HG03457 (cell line): Measurements from ENCODE around the gene DNAJC28.
A peak's percentile ranks its signal among the peaks of the same experiment; 100 is the strongest.
"Not testable (repeated sequence)": the region's sequence is repeated elsewhere in the genome, so short reads cannot be mapped to it uniquely, and the experiment has no call there.

ENCODE experiments used
- ATAC-seq: cut with Tn5 transposase; IDR thresholded peaks from one replicate; pipeline ENCODE4 v1.9.1; 2021; ENCODE audit warnings: moderate number of reproducible peaks; ENCODE audit not compliant: unreplicated experiment

DNAJC28 gene

DNA sequence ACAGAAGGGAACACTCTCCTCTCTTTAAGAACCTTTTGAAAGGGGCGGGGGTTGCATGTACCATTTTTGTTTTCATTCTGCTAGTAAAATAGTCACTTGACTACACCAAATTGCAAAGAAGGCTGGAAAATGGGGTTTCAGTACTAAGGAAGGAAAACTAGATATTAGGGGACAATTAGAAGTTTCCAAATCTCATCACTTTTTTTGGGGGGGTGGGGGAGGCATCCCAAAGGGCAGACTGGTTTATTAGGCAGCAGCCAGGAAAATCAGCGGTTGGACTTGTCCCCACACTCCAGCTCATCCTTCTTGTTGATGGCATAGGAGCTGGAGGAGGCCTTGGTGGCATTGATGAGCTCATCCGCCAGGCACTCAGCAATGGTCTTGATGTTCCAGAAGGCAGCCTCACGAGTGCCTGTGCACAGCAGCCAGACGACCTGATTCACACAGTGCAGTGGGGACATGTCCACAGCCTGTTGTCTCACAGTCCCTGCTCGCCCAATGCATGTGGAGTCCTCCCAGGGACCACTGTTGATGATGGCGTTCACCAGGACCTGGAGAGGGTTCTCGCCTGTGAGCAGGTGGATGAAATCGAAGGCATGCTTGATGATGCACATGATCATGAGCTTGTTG, 10.1 kb downstream of the DNAJC28 start:
- no peak for ATAC-seq

DNA sequence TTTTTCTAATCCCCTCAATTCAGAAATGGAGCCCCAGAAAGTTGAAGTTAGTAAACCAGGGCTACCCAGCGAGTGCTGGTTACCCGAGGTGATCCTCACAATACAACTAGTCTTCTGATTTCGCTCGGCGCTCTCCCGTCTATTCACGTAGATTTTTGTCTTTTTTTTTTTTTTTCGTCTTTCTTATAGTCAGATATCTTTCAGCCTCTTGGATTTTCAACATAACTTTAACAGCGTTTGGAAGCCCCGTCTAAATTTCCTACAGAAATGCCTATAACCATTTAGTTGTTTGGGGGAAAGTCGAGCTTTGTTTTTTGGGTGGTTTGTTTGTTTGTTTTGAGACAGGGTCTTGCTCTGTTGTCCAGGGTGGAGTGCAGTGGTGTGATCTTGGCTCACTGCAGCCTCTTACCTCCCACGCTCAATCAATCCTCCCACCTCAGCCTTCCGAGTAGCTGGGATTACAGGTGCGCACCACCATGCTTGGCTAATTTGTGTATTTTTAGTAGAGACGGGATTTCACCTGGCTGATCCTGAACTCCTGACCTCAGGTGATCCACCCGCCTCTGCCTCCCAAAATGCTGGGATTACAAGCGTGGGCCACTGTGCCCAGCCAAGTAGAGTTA, 10.9 kb downstream of the DNAJC28 start:
- ATAC-seq = no peak

- peak; percentile 85 for ATAC-seq
Measured at GRCh38 chr21:33479679-33480480, 11.6 kb downstream of the DNAJC28 start, which contains the start of gene TMEM50B. Gene TMEM50B (minus strand): TSS chr21:33479974. CDS start chr21:33468885, 11,089 bp downstream.

DNA sequence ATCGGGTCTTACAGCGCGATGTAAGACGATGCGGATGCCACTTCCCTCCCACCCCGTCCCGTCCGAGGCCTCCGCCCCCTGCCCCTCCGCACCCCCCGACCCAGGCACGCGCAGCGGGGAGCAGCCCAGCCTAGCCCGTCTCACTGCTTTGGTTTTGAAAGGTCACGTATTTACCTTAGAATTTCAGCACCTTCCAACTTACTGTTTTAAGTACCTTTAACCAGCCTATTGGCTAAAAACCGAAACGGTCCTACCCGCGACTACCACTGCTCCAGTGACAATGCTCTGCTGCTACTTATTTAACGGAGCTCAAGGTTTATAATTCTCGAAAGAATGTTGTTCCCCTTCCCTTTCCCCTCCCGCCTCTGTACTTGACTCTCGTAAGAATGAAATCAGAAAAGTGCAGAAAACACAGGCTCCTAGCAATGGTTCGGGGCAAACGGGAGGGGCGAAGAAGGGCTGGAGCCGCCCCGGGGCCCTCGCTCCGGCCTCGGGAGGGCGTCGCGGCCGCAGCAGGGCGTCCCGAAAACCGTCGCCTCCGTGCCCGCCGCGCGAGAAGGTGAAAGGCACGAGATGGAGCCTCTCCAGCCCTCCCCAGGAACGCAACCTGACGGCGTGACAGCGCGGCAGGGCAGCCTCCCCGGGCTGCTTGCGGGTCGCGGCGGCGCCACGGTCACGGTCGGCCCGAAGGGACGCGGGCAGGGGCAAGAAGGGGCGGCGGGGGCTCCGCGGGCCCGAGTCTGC, 12.4 kb downstream of the DNAJC28 start:
- ATAC-seq = peak; percentile 15

- ATAC-seq = no peak
Measured at GRCh38 chr21:33478182-33478581, 13.3 kb downstream of the DNAJC28 start.

DNA sequence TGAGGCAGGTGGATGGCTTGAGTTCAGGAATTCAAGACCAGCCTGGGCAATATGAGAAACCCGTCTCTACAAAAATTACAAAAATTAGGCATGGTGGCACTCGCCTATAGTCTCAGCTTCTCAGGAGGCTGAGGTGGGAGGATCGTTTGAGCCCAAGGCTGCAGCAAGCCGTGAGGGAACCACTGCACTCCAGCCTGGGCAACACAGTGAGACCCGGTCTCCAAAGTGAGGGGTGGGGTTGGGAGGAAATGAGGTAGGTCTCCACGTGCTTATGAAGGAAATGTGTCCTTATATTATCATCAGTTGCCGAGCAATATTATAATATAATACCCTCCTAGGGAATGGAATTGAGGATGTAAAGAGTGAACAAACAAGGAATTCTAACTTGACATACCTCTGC, 14.4 kb downstream of the DNAJC28 start:
- ATAC-seq = no peak

GRCh38 chr21:33473344-33473743, 18.2 kb downstream of the DNAJC28 start:
- ATAC-seq = no peak

DNA sequence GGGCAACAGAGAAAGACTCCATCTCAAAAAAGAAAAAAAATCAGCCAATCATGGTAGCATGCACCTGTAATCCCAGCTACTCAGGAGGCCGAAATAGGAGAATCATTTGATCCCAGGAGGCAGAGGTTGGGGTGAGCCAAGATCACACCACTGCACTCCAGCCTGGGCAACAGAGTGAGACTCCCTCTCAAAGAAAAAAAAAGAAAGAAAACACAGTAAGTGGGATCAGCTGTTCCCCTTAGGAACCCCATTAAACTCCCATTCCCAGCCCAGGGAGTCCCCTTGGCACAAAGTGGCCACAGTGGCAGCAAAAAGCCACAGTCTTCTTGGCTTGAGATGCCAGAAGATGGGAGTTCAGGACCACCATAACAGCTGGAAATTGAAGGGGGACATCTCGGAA, 20.8 kb downstream of the DNAJC28 start:
- ATAC-seq = no peak

DNA sequence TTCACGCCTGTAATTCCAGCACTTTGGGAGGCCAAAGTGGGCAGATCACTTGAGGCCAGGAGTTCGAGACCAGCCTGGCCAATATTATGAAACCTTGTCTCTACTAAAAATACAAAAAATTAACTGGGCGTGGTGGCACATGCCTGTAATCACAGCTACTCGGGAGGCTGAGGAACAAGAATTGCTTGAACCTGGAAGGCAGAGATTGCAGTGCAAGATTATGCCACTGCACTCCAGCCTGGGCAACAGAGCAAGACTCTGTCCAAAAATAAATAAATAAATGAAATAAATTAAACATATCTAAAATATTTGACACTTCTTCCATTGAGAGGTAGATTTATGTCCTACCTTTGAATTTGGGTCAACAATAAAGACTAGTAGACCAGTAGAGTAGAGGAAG, 22.3 kb downstream of the DNAJC28 start:
- not testable (repeated sequence) for ATAC-seq

- no peak for ATAC-seq
Measured at GRCh38 chr21:33461538-33462250, 29.8 kb downstream of the DNAJC28 start.

- ATAC-seq = no peak
Measured at GRCh38 chr21:33458861-33459260, 32.7 kb downstream of the DNAJC28 start.

GRCh38 chr21:33455686-33456446, 35.6 kb downstream of the DNAJC28 start:
- ATAC-seq = no peak

GRCh38 chr21:33452362-33452761, 39.2 kb downstream of the DNAJC28 start:
- ATAC-seq = no peak

DNA sequence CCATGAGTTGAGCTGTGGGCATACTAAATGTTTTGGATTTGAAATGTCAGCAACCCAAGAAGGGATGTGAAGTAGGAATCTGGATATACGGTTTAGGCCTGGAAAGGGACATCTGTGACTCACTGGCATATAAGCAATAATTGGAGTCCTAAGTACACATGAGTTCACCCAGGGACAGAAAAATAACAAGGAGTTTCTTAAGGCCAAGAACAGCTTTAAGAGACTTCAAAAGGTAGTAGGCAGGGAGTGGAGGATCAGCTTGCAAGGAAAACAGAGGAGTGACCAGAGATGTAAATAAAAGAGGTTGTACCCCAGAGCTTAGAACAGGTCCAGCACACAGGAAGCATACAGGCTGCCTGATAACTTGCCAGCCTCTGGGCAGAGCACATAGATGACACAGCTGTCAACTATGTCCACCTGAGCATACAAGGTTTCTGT, 39.9 kb downstream of the DNAJC28 start:
- ATAC-seq = no peak

- no peak for ATAC-seq
Measured at GRCh38 chr21:33449616-33450015, 41.9 kb downstream of the DNAJC28 start.

GRCh38 chr21:33446620-33447019, 44.9 kb downstream of the DNAJC28 start:
- ATAC-seq = not testable (repeated sequence)

DNA sequence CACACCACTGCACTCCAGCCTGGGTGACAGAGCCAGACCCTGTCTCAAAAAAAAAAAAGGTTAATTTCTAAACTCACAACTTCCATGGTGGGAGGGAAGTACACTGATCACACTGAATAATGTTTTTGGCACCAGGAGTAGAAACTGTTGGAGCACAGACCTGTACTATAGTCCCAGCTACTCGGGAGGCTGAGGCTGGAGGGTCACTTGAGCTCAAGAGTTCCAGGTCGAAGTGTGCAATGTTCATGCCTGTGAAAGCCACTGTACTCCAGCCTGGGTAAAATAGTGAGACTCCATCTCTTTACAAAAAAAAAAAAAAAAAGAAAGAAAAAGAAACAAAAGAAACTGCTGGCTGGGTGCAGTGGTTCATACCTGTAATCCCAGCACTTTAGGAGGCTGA, 47.0 kb downstream of the DNAJC28 start:
- ATAC-seq = no peak

DNA sequence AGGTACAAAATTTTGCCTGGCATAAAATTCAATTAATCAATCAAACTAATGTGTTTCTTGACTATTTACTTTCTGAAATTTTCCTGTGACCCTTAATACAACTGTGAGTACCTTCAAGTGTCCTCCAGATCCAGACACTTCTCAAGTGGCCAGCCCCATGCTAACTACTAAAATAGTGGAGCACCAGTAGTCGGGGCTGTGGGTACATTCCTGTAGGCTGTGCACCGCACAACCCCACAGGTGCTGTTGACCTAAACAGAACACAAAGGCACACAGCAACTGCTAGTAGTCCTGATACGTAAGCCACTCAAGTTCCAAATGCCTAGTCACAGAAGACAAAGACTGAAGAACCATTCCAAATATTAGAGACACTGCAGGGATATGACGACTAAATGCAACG, 48.3 kb downstream of the DNAJC28 start:
- ATAC-seq = no peak

GRCh38 chr21:33441489-33442477, 49.7 kb downstream of the DNAJC28 start:
- peak; percentile 51 for ATAC-seq
